Right lobe of liver (tissue), 4 donors: Measurements from ENCODE around the gene TBC1D2.

Source experiments
- POLR2A ChIP-seq: fragments of 450-650 bp; IDR thresholded peaks from one replicate; pipeline ENCODE4 v1.6.1; 2017; ENCODE audit warnings: antibody characterized with exemption, mild to moderate bottlenecking
- TF ChIP-seq, protein P1 (sequence below), 4 donors: fragments of 200-600 bp in 3 of 4; fragments of 450-650 bp in 1 of 4; IDR thresholded peaks; one replicate each; pipeline versions ENCODE4 v1.5.1 to v1.8.0; 2016 to 2022; ENCODE audit warnings: antibody characterized with exemption in 4 of 4, mild to moderate bottlenecking in 2 of 4
- donor health status: DM: no; HTN: no; CAD: no.
- donor health status: DM: no; HTN: no; CAD: no.
- donor health status: DM: no; HTN: yes; CAD: no.

DNA sequence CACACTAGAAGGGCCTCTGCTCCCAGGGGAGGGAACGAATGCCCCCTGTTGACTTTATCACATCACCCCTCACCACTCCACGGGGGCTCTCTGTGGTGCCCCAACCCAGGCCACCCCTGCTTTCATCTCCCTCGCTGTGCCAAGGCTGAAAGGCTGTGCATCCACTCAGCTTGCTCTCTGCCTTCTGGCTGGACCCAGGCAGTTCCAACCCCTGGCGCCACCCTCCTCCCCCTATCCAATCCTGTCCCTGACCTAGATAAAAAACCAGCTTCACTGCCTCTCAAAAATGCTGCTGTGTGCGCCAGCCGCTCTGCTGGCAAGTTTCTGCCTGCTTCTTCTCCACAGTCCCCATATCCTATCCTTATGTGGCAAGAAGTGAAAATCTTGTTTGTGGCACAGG lies 40.6 kb downstream of the TBC1D2 start:
- TF ChIP-seq, protein P1, sequence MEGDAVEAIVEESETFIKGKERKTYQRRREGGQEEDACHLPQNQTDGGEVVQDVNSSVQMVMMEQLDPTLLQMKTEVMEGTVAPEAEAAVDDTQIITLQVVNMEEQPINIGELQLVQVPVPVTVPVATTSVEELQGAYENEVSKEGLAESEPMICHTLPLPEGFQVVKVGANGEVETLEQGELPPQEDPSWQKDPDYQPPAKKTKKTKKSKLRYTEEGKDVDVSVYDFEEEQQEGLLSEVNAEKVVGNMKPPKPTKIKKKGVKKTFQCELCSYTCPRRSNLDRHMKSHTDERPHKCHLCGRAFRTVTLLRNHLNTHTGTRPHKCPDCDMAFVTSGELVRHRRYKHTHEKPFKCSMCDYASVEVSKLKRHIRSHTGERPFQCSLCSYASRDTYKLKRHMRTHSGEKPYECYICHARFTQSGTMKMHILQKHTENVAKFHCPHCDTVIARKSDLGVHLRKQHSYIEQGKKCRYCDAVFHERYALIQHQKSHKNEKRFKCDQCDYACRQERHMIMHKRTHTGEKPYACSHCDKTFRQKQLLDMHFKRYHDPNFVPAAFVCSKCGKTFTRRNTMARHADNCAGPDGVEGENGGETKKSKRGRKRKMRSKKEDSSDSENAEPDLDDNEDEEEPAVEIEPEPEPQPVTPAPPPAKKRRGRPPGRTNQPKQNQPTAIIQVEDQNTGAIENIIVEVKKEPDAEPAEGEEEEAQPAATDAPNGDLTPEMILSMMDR (IDR thresholded peaks at IDR 0.05): no peak
- no peak for TF ChIP-seq POLR2A
